Measurements from ENCODE around the gene SIRT2. TPM values are rescaled to one million over a fixed set of nuclear protein-coding genes. Genes with fewer than 3 reads are reported as not detected.

Gene SIRT2
- total RNA-seq: 100 to 1,000 TPM; 208 to 327 (median 285) TPM

GRCh38 chr19:38899447-38900201 is at the start of gene SIRT2, which contains the start of gene NFKBIB:
TSS of gene SIRT2 (minus strand) at chr19:38899618. CDS start at chr19:38899521, 97 bp downstream.
TSS of gene NFKBIB (plus strand) at chr19:38899969. CDS start at chr19:38900033, 64 bp downstream.
- H3K27me3 ChIP-seq: no peaks in the 10 kb centered on the region
- ATAC-seq (peak; percentile 97 to 98), DNase-seq (peak; percentile 100)
- H3K36me3 ChIP-seq: peaks cover 0 to 6% of the 10 kb centered on the region in 2 donors
- peaks cover 45 to 50% of the 10 kb centered on the region in 2 donors for H3K4me1 ChIP-seq
- TF ChIP-seq POLR2A (IDR thresholded peaks at IDR 0.05) (peak; percentile 94 to 98), CTCF (IDR thresholded peaks at IDR 0.05 in 4 of 5, conservative IDR thresholded peaks at IDR 0.05 in 1 of 5) (no peak)
- H3K4me3 ChIP-seq: peak within 1 kb of the TSS; percentile 74 to 98 (median 90)
- no peaks in the 10 kb centered on the region for H3K9me3 ChIP-seq
- intact Hi-C loops (cut with DNase I; ENCODE audit: low total_unique reads): loop anchor here (1.0 to 10.0 kb wide), 5 partner anchors 31 to 725 kb away; partner anchors contain the start of genes ECH1, HNRNPL, MRPS12 and SAMD4B
- in situ Hi-C loops (cut with MboI; ENCODE audit: low sequenced_read_pairs in 4 of 4): loop anchor here in 3 of 4 donors (5.0 to 25.0 kb wide), 4 partner anchors 47 to 162 kb away; partner anchors contain the start of genes CAPN12 (in 2 of the 3), ECH1 (in 1 of the 3) and HNRNPL (in 1 of the 3)
- H3K27ac ChIP-seq: peak within 1 kb of the TSS; percentile 90 to 99 (median 96)

GRCh38 chr19:38946229-38947010 is 47.0 kb upstream of the SIRT2 start:
- Histone ChIP-seq H3K36me3 (no peaks in the 10 kb centered on the region), H3K4me3 (no peak overlapping the region), H3K27ac (no peak overlapping the region), H3K4me1 (no peaks in the 10 kb centered on the region), H3K27me3 (peaks cover 0 to 9% (median 0%) of the 10 kb centered on the region in 3 donors), H3K9me3 (no peaks in the 10 kb centered on the region)
- in situ Hi-C loops (cut with MboI; ENCODE audit: low sequenced_read_pairs in 4 of 4) (no loop called here), intact Hi-C loops (cut with DNase I; ENCODE audit: low total_unique reads) (no loop called here)
- DNase-seq: no peak
- TF ChIP-seq POLR2A (IDR thresholded peaks at IDR 0.05) (no peak), CTCF (IDR thresholded peaks at IDR 0.05 in 4 of 5, conservative IDR thresholded peaks at IDR 0.05 in 1 of 5) (no peak)
- no peak for ATAC-seq

- in situ Hi-C loops (cut with MboI; ENCODE audit: low sequenced_read_pairs in 4 of 4) (no loop called here), intact Hi-C loops (cut with DNase I; ENCODE audit: low total_unique reads) (no loop called here)
- H3K27me3 ChIP-seq: peaks cover 0 to 9% (median 0%) of the 10 kb centered on the region in 3 donors
- H3K27ac ChIP-seq: no peak overlapping the region
- H3K4me3 ChIP-seq: no peak overlapping the region
- DNase-seq (no peak), ATAC-seq (no peak)
- H3K4me1 ChIP-seq: no peaks in the 10 kb centered on the region
- H3K36me3 ChIP-seq: no peaks in the 10 kb centered on the region
- no peaks in the 10 kb centered on the region for H3K9me3 ChIP-seq
- no peak for TF ChIP-seq CTCF (IDR thresholded peaks at IDR 0.05 in 4 of 5, conservative IDR thresholded peaks at IDR 0.05 in 1 of 5)
- no peak for TF ChIP-seq POLR2A (IDR thresholded peaks at IDR 0.05)
These were observed 46.3 kb upstream of the SIRT2 start for GRCh38 chr19:38945562-38946228.

- H3K27ac ChIP-seq: no peak overlapping the region
- H3K4me1 ChIP-seq: no peaks in the 10 kb centered on the region
- intact Hi-C loops (cut with DNase I; ENCODE audit: low total_unique reads) (no loop called here), in situ Hi-C loops (cut with MboI; ENCODE audit: low sequenced_read_pairs in 4 of 4) (no loop called here)
- no peak for DNase-seq
- ATAC-seq: no peak
- no peaks in the 10 kb centered on the region for H3K36me3 ChIP-seq
- H3K27me3 ChIP-seq: peaks cover 0 to 5% (median 0%) of the 10 kb centered on the region in 3 donors
- no peak for TF ChIP-seq CTCF (IDR thresholded peaks at IDR 0.05 in 4 of 5, conservative IDR thresholded peaks at IDR 0.05 in 1 of 5)
- no peak for TF ChIP-seq POLR2A (IDR thresholded peaks at IDR 0.05)
- H3K4me3 ChIP-seq: no peak overlapping the region
- no peaks in the 10 kb centered on the region for H3K9me3 ChIP-seq
These were observed 45.6 kb upstream of the SIRT2 start for GRCh38 chr19:38944981-38945506.
